Activated T-cell treated with anti-CD3 and anti-CD28 coated beads, Interleukin-2, amount 50 U/mL, for 4 hours (primary cell): ENCODE results near the gene HTR6. TPM values are rescaled to one million over a fixed set of nuclear protein-coding genes. Genes with fewer than 3 reads are reported as not detected.
A peak's percentile ranks its signal among the peaks of the same experiment; 100 is the strongest.

Source experiments
- ATAC-seq, 2 donors: fragments of 200-7000 bp; cut with Tn5 transposase; one replicate each; pipeline ENCODE4 v1.10.0; 2021
- DNase-seq: peaks from one replicate; pipeline ENCODE4 v3.0.0-alpha.2; 2020
- H3K27me3 Mint-ChIP-seq: one replicate; pipeline ENCODE4 v1.8.0; 2021; ENCODE audit warnings: low read depth, mixed read lengths
- H3K36me3 Mint-ChIP-seq: one replicate; pipeline ENCODE4 v1.8.0; 2022; ENCODE audit warnings: mixed read lengths; ENCODE audit not compliant: insufficient read depth
- H3K4me1 Mint-ChIP-seq: one replicate; pipeline ENCODE4 v1.8.0; 2021; ENCODE audit warnings: low read depth, mixed read lengths
- H3K4me3 Mint-ChIP-seq: one replicate; pipeline ENCODE4 v1.8.0; 2021; ENCODE audit warnings: mild to moderate bottlenecking, moderate library complexity, mixed read lengths
- H3K9me3 Mint-ChIP-seq: one replicate; pipeline ENCODE4 v1.8.0; 2021; ENCODE audit warnings: mixed read lengths
- total RNA-seq, 3 donors: library from RNA; stranded (reverse); gene quantifications; one replicate each; pipeline ENCODE4 v1.2.1, GENCODE V29; 2021

The HTR6 gene
- total RNA-seq, 3 donors from 2014 or later: 0.11 to 0.43 (median 0.11) TPM

DNA sequence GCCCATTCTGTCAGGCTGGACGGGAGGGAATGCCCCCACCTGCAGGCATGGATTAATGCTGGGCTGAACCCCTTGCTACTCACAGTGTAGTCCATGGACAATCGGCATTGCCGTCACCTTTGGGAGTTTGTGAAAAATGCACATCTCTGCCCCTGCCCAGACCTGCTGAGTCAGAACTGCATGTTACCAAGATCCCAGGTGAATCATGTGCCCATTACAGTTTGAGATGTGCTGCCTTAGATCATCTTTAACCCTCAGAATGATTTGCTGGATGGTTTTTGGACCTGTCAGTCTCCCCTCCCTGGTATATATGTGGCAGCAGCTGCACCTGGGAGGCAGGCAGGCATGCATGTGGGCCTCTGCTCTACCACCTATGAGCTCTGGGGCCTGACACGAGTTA, 15.0 kb downstream of the HTR6 start:
- Mint-ChIP-seq H3K4me3 (no peak overlapping the region), H3K36me3 (peaks cover 4% of the 10 kb centered on the region), H3K4me1 (no peaks in the 10 kb centered on the region), H3K9me3 (no peaks in the 10 kb centered on the region), H3K27me3 (no peaks in the 10 kb centered on the region)
- DNase-seq: no peak
- ATAC-seq: no peak

DNA sequence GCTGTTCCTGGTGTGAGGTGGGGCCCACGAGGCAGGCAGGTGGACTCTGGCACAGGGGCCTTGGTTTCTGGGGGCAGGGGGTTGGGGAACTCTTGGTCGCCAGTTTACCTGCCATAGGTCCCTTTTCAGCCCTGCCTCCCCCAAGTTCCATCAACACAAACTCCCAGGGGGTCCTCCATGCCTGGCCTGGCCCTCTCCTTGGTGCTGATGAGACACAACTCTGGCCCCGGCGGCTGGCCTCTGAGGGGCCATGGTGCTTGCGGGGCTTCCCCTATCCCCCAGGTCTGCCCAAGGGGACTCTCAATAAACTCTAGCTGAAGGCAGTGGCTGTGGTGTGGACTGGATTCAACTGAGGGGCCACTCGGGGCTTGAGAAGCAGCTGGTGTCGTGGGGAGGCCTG, 16.0 kb downstream of the HTR6 start:
- no peaks in the 10 kb centered on the region for H3K9me3 Mint-ChIP-seq
- no peak for DNase-seq
- no peak for ATAC-seq
- no peaks in the 10 kb centered on the region for H3K4me1 Mint-ChIP-seq
- peaks cover 4% of the 10 kb centered on the region for H3K36me3 Mint-ChIP-seq
- no peaks in the 10 kb centered on the region for H3K27me3 Mint-ChIP-seq
- H3K4me3 Mint-ChIP-seq: no peak overlapping the region

DNA sequence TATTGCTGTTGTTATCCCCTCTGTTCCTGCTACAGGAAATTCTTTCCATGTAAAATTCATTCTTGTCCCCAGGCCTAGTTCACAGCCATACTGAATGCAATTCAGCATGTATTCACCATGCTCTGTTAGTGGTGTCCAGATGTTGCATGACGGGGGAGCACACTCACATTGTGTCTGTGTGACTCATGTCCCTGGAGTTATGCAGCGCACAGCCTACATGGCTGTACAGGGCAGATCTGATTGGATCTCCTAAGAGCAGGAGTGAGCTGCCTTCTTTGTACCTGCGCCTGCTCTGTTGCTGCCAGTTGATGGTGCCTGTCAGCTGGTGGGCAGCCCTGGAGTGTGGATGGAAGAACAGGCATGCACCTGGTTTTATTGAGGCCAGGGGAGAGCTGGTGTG, 17.6 kb downstream of the HTR6 start:
- ATAC-seq (no peak), DNase-seq (no peak)
- Mint-ChIP-seq H3K4me3 (no peak overlapping the region), H3K36me3 (peaks cover 6% of the 10 kb centered on the region), H3K9me3 (no peaks in the 10 kb centered on the region), H3K4me1 (peaks cover 11% of the 10 kb centered on the region), H3K27me3 (no peaks in the 10 kb centered on the region)

DNA sequence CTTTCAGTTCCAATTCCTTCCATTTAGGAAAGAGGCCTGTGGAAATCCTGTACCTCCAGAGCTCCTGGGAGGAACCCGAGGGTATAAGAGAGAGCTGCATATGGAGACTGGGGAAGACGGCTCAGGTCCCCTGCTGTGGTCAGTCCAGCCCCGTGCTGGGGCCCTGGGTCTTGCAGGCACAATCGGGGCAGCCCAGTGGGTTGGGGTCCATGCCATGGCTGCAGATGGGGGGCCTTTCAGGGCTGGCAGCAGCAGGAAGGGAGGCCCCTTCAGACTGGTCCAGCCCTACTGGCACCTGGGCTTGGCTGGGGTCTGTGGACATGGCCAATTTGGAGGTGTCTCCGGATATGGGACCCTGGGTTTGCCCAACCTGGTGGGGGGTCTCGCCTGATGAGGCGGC, 18.2 kb downstream of the HTR6 start:
- Mint-ChIP-seq H3K4me1 (peaks cover 18% of the 10 kb centered on the region), H3K9me3 (no peaks in the 10 kb centered on the region), H3K4me3 (no peak overlapping the region), H3K36me3 (peaks cover 6% of the 10 kb centered on the region), H3K27me3 (no peaks in the 10 kb centered on the region)
- ATAC-seq (no peak), DNase-seq (no peak)

DNA sequence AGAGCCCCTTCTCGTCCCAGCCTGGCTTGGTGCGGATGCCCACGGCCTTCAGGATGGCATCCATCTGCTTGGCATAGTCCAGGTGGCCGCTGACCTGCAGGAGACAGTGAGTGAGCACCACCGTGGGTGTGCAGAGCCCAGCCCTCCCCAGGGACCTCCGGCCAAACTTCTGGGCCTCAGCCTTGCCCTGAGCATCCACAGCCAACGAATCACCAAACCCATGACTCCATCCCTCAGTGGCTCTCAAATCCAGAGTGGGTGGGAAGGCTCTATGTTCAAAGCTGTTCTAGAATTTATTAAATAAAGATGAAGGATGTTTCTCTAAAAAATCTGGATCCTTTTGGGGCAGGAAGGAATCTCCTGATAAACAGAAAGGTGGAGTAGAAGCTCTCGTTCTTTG, 18.7 kb downstream of the HTR6 start:
- ATAC-seq: no peak

DNA sequence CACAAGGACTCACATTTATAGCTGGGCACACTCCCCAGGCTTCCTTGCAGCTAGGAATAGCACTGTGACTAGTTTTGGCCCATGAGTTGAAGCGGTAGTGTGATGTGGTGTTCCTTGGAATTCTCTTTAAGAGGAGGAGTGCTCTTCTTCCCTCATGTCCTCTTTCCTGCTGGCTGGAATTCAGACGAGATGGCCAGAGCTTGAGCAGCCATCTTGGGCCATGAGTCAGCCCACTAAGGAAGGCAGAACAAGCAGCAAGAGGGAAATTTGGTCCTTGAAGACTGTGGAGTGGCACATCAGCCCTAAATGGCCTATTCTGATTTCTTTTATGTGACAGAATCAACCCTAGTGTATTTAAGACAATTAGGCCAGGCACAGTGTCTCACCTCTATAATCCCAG, 20.0 kb downstream of the HTR6 start:
- no peak overlapping the region for H3K4me3 Mint-ChIP-seq
- no peak for ATAC-seq
- H3K9me3 Mint-ChIP-seq: no peaks in the 10 kb centered on the region
- H3K4me1 Mint-ChIP-seq: peaks cover 35% of the 10 kb centered on the region
- no peaks in the 10 kb centered on the region for H3K27me3 Mint-ChIP-seq
- H3K36me3 Mint-ChIP-seq: peaks cover 6% of the 10 kb centered on the region
- no peak for DNase-seq

More for the DNA sequence above, 18.7 kb downstream of the HTR6 start:
- H3K27me3 Mint-ChIP-seq: no peaks in the 10 kb centered on the region
- peaks cover 22% of the 10 kb centered on the region for H3K4me1 Mint-ChIP-seq
- H3K4me3 Mint-ChIP-seq: no peak overlapping the region
- peaks cover 6% of the 10 kb centered on the region for H3K36me3 Mint-ChIP-seq
- no peaks in the 10 kb centered on the region for H3K9me3 Mint-ChIP-seq
- DNase-seq: no peak

DNA sequence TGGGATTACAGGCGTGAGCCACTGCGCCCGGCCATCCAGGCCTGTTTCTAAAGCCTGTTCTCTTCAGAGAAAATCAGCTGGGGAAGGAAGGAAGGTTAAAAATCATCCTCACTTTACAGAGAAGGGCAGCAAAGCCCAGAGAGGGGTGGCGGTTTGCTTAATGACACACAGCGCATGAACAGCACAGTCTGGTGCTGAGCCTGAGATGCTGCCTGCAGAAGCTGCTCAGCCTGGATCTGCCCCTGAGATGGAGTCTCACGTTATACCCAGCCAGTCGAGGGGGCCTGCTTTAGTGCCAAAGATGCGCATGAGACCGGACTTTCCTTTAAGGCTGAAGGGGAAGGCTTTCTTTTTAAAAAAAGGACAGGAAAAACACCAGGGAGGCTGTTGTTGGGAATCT, 21.3 kb downstream of the HTR6 start:
- H3K4me3 Mint-ChIP-seq: no peak overlapping the region
- ATAC-seq: no peak

DNA sequence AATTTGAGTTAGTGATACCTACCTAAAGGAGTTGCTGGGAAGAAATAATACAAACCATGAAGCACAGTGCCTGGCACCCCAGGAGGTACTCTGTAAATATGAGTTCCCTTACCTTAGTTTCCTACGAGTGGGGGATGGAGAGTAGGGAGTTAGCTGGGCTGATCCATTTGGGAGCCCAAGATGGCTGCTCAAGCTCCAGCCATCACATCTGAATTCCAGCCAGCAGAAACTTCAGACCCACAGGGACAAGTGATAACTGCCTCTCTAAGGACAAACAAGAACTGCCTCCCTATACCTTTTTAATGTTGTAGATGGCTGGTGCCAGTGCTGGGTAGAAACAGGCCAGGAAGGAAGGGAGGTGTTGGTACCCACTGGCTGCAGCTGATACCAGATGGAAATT, 22.7 kb downstream of the HTR6 start:
- peaks cover 20% of the 10 kb centered on the region for H3K36me3 Mint-ChIP-seq
- H3K9me3 Mint-ChIP-seq: no peaks in the 10 kb centered on the region
- no peak for DNase-seq
- no peak for ATAC-seq
- H3K4me1 Mint-ChIP-seq: peaks cover 51% of the 10 kb centered on the region
- no peaks in the 10 kb centered on the region for H3K27me3 Mint-ChIP-seq
- no peak overlapping the region for H3K4me3 Mint-ChIP-seq

More for the DNA sequence above, 21.3 kb downstream of the HTR6 start:
- no peak for DNase-seq
- no peaks in the 10 kb centered on the region for H3K27me3 Mint-ChIP-seq
- peaks cover 44% of the 10 kb centered on the region for H3K4me1 Mint-ChIP-seq
- peaks cover 11% of the 10 kb centered on the region for H3K36me3 Mint-ChIP-seq
- H3K9me3 Mint-ChIP-seq: no peaks in the 10 kb centered on the region

DNA sequence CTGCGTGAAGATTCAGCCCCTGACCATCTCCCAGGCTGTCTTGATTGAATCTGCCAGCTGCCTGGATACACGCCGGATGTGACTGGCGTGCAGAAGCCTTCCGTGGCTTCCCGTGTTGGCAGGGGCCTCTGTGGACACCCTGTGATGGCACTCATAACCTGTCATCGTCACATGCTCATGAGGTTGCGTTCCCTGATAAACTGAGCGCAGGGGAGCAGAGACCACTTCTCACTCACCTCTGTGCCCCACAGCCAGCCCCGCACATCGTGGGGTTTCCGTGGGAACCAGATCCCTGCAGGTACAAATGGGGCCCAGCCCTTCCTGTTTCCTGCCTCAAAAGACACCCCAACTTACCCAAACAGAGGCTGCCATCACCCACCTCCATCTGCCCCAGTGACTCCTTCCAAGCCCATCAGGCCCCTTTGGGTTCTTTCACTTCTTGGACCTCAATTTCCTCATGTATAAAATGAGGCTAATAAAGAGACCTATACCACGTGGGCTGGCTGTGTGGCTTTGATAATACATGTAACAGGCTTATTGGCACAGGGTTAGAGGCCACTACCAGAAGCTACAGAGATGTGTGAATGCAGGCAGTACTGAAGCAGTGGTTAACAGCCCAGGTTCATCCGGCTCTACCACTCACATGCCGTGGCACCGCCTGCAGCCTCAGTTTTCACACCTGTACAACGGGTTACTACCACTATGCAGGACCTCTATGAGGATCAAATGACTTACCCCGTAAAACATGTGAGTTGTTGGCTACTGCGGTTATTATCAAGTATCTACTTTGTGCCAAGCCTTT, 23.6 kb downstream of the HTR6 start:
- Mint-ChIP-seq H3K4me1 (peaks cover 51% of the 10 kb centered on the region), H3K9me3 (no peaks in the 10 kb centered on the region), H3K4me3 (peak overlapping the region; percentile 54), H3K27me3 (no peaks in the 10 kb centered on the region), H3K36me3 (peaks cover 22% of the 10 kb centered on the region)
- DNase-seq: no peak
- peak; percentile 56 to 60 for ATAC-seq

DNA sequence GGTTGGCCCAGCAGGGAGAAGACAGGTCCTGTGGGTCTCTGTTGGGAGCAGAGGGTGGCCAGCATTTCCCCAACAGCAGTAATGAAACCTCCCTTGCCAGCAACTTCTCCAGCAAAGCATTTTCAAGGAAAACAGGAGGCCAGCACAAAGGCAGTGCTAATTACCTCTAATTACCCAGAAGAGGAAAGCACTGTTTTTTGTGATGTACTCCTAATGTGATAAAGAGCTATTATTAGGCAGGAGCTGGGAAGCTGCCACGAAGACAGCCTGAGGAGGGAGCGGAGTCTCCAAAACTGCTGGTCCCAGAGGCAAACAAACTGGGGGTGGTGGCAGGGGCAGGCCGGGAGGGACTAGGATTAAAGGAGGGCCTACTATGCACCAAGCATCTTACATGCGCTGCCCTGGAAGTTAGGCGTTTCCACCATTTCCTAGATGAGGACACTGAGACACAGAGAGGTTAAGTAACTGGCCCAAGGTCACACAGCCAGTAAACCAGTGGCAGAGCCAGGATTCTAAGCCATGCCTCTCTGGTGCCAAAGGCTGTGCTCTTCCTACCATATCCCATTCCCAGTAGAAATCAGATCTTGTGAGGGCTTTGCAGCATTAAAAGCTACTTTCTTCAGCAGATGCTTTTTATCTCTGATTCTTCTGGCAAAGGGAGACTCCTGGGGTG, 24.5 kb downstream of the HTR6 start:
- H3K36me3 Mint-ChIP-seq: peaks cover 22% of the 10 kb centered on the region
- no peak overlapping the region for H3K4me3 Mint-ChIP-seq
- H3K9me3 Mint-ChIP-seq: no peaks in the 10 kb centered on the region
- ATAC-seq (no peak), DNase-seq (no peak)
- peaks cover 51% of the 10 kb centered on the region for H3K4me1 Mint-ChIP-seq
- H3K27me3 Mint-ChIP-seq: no peaks in the 10 kb centered on the region

DNA sequence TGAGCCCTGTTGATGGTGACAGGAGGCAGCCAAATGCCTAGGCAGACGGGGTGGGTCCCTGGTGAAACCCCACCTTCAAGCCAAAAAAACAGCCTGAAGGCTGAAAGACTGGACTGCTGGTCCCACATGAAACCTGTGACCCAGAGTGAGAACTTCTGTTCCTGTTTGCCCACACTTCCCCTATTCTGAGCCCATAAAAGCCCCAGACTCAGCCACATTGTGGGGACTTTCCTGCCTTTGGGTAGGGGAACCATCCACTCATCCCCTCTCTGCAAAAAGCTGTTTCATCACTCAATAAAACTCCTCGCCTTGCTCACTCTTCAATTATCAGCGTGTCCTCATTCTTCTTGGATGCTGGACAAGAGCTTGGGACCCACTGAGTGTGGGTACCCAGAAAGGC, 25.2 kb downstream of the HTR6 start:
- H3K36me3 Mint-ChIP-seq: peaks cover 27% of the 10 kb centered on the region
- H3K9me3 Mint-ChIP-seq: no peaks in the 10 kb centered on the region
- peaks cover 51% of the 10 kb centered on the region for H3K4me1 Mint-ChIP-seq
- H3K4me3 Mint-ChIP-seq: no peak overlapping the region
- no peaks in the 10 kb centered on the region for H3K27me3 Mint-ChIP-seq
- ATAC-seq: no peak
- no peak for DNase-seq

DNA sequence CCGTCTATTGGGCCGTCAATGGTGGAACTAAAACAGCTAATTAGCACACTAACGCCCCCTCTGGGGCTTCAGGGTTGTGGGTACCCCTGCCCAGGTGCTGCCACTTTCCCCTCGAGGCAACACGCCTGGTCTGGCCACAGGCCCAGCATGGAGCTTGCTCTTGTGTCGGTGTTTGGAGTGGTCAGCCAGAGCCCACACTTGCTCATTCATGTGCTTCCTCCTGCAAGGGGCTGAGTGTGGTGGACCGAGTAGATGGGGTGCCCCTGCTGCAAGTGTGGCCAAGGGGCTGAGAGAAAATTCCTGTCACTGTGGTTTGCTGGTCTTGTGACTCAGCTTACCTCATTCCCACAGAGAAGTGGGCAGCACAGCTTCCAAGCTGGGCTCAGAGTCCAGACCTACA, 25.7 kb downstream of the HTR6 start:
- H3K4me3 Mint-ChIP-seq: no peak overlapping the region
- H3K4me1 Mint-ChIP-seq: peaks cover 51% of the 10 kb centered on the region
- no peak for DNase-seq
- H3K36me3 Mint-ChIP-seq: peaks cover 28% of the 10 kb centered on the region
- no peak for ATAC-seq
- H3K9me3 Mint-ChIP-seq: no peaks in the 10 kb centered on the region
- no peaks in the 10 kb centered on the region for H3K27me3 Mint-ChIP-seq

DNA sequence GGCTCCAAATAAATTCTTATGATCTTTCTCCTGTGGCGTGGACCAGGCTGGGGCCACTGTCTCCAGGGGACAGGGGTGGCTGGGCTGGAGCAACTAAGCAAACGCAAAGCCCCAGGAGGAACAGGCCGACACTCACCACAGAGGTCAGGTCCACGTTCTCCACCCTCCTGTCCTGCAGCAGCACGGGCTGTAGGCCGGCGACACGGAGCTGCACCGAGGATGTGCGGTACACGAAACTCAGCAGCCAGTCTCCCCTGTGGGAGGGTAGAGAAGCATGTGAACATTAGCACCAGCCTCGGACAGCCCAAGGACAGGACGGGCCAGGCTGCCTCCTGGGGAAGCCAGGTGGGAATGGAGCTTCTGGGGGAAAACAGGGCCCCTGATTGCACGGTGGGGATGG, 29.6 kb downstream of the HTR6 start:
- ATAC-seq: no peak
- Mint-ChIP-seq H3K9me3 (no peaks in the 10 kb centered on the region), H3K4me1 (peaks cover 19% of the 10 kb centered on the region), H3K36me3 (peaks cover 32% of the 10 kb centered on the region), H3K4me3 (no peak overlapping the region), H3K27me3 (no peaks in the 10 kb centered on the region)
- DNase-seq: no peak

DNA sequence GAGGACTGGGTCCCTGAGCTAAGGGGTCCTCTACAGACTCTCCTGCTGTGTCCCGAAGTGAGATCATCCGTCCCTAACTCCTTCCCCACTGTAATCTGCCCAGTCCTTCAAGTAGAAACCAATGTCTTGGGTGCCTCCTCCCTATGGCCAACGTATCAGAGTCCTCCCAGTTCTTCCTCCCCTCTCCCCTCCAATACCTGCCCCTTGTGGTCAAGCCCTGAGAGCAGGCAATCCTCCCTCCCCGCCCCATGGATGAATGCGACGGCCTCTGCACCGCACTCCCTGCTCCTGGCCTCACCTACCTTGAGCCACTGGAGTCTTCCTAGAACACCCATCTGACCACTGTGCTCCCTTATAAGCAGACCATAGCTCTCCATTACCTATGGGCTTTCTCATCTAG, 31.1 kb downstream of the HTR6 start:
- Mint-ChIP-seq H3K4me3 (no peak overlapping the region), H3K36me3 (peaks cover 32% of the 10 kb centered on the region), H3K9me3 (no peaks in the 10 kb centered on the region), H3K4me1 (peaks cover 6% of the 10 kb centered on the region), H3K27me3 (no peaks in the 10 kb centered on the region)
- DNase-seq (no peak), ATAC-seq (no peak)

DNA sequence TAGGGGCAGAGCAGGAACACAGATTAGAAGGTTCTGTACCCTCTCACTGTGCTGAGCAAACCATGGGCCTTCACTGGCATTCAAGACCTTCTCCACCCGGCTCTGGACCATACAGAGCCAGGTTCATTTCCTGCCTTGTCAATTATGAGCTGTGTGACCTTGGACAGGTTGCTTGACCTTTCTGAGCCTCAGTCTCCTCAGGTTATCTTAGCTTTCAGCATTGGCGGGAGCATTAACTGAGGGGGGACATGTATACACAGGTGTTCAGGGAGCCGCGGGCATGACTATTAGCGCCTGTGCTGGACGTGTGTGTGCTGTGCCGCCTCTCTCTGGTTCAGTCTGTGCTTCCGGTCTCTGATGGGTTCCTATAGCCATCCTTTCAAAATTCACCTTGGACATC, 32.1 kb downstream of the HTR6 start:
- H3K27me3 Mint-ChIP-seq: no peaks in the 10 kb centered on the region
- ATAC-seq (no peak), DNase-seq (no peak)
- H3K4me1 Mint-ChIP-seq: peaks cover 1% of the 10 kb centered on the region
- no peaks in the 10 kb centered on the region for H3K9me3 Mint-ChIP-seq
- no peak overlapping the region for H3K4me3 Mint-ChIP-seq
- H3K36me3 Mint-ChIP-seq: peaks cover 25% of the 10 kb centered on the region
